Occipital lobe (tissue), 2 donors: Measurements from ENCODE around the gene ATG101. TPM values are rescaled to one million over a fixed set of nuclear protein-coding genes. Genes with fewer than 3 reads are reported as not detected.
A peak's percentile ranks its signal among the peaks of the same experiment; 100 is the strongest.

Experiments used
- DNase-seq: peaks from one replicate; lab custom pipeline; 2025; lab: John Stamatoyannopoulos, UW
- total RNA-seq: library from RNA; depleted of rRNA; stranded (reverse); fragments of >200 nt; gene quantifications from one replicate; pipeline ENCODE4 v1.2.3, GENCODE V29; 2014

ATG101 gene
- total RNA-seq, 1 donor from 2014 or later, result 19.5 TPM

- DNase-seq, result no peak
Measured at GRCh38 chr12:52079576-52080402, 10.0 kb downstream of the ATG101 start, which contains the start of gene SMIM41. Gene SMIM41, plus strand, starts transcription at chr12:52079704. Its CDS starts 76 bp downstream, at chr12:52079780.

GRCh38 chr12:52080403-52081251 lies 10.8 kb downstream of the ATG101 start:
- DNase-seq, result no peak

DNA sequence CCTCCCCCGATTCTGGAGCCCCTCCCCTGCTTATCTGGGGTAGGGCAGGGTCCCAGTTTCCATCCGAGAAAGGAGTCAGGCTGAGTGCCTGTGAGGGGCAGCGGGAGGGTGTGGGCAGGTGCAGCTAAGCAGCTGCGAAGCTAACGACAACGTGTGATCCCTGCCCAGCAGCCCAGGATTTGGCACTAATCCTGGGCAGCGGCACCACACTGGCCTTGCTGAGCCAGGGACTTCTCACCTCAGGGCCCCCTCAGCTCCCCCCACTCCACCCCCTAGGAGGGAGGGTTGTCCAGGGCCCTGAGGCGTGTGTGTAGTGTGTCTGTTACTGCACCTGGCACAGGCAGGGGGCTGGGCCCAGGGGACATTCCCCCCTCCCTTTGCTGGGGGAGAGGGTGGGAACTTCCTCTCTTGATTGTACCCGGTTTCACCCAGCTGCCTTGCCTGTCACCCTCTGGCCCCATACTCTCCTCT lies 11.5 kb downstream of the ATG101 start:
- no peak for DNase-seq

GRCh38 chr12:52082026-52082668 lies 12.4 kb downstream of the ATG101 start:
- no peak for DNase-seq

GRCh38 chr12:52082669-52082987 lies 12.8 kb downstream of the ATG101 start:
- no peak for DNase-seq

- DNase-seq, result no peak
Measured at GRCh38 chr12:52082988-52083637, 13.3 kb downstream of the ATG101 start.

GRCh38 chr12:52083638-52083996 lies 13.8 kb downstream of the ATG101 start:
- DNase-seq, result no peak

- no peak for DNase-seq
Measured at GRCh38 chr12:52084491-52085231, 14.9 kb downstream of the ATG101 start.

- no peak for DNase-seq
Measured at GRCh38 chr12:52085682-52086180, 16.0 kb downstream of the ATG101 start.

DNA sequence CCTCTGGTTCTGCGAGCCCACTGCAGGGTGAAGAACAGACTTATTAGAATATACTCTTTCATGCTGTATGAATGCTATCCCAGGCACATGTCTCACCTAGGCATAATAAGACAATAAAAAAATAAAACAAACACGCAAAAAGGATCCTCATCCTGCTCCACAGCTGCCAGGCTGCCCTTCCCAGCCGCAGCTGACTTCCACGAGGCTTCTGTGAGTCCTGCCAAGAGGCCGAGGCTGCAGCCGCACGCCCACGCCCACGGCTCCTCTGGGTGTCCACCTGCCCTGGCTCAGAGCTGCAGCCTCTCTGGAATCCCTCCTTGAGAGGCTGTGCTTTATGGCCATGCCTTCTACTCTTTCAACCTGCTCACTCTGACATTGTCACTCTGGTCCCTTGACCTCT lies 16.6 kb downstream of the ATG101 start:
- no peak for DNase-seq

- DNase-seq, result peak; percentile 57
Measured at GRCh38 chr12:52086944-52087835, 17.4 kb downstream of the ATG101 start.

GRCh38 chr12:52087961-52088820 lies 18.4 kb downstream of the ATG101 start:
- peak; percentile 42 for DNase-seq

DNA sequence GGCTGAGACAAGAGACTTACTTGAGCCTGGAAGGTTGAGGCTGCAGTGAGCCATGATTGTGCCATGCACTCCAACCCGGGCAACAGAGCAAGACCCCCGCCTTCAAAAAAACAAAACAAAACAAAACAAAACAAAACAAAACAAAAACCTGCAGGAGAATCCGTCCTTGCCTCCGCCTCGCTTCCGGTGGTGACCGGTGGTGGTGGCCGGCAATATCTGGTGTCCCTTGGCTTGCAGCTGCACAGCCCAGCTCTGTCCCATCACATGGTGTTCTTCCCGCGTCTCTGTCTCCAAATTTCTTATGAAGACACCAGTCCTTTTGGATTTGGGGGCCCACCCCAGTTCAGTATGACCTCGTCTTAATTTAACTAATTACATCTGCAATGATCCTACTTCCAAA lies 19.7 kb downstream of the ATG101 start:
- no peak for DNase-seq

DNA sequence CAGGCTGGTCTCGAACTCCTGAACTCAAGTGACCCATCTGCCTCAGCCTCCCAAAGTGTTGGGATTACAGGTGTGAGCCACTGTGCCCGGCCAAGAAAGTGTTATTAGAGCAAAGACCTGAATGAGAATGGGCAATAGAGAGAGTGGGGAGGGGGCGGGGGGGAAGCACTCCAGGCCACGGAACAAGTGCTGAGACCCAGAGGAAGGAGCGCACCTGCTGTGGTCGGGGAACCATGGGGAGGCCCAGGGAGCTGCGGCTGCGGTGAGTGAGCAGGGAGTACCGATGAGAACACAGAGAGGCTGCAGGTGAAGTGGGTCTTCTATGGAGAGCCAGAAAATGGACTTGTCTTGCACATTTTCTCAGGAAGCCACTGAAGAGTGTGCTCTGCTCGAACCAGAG lies 20.5 kb downstream of the ATG101 start:
- DNase-seq, result no peak

GRCh38 chr12:52091061-52091460 lies 21.3 kb downstream of the ATG101 start:
- no peak for DNase-seq

DNA sequence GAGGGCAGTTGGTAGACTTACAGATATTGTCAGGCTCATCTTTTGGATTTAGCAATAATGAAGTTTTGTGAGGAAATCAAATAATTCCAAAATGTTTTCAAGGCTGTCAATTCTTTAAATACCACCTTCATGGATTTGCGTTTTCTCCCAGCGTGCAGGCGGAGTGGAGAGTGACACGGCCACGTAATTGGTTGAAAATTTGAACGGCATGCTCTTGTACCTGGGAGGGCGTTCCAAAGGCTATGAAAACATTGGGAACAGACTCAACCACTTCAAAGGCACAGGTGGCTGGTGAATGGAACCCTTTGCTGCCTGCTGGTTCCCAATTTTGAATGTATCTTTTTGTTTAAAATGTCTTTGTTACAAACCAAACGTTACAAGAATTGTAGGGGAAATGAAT lies 22.1 kb downstream of the ATG101 start:
- DNase-seq, result no peak

DNA sequence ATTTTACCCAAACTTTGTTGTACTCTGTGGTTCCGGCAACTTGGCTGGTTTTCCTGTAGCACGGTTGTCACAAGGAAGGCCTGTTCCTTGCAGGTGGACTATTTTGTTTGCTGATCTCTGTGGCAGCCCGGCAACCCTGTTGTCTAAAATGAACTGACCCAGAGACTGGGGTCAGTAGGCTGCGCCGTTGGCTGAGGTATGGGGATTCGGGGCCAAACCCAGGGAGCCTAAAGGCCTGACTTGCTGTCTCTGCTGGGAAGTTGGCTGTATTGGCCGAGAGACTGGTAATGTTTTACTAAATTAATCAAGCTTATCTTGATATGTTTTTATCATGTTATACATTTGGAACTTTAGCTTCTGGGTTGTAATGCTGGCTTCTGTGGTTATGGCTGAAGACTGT lies 23.6 kb downstream of the ATG101 start:
- no peak for DNase-seq

DNA sequence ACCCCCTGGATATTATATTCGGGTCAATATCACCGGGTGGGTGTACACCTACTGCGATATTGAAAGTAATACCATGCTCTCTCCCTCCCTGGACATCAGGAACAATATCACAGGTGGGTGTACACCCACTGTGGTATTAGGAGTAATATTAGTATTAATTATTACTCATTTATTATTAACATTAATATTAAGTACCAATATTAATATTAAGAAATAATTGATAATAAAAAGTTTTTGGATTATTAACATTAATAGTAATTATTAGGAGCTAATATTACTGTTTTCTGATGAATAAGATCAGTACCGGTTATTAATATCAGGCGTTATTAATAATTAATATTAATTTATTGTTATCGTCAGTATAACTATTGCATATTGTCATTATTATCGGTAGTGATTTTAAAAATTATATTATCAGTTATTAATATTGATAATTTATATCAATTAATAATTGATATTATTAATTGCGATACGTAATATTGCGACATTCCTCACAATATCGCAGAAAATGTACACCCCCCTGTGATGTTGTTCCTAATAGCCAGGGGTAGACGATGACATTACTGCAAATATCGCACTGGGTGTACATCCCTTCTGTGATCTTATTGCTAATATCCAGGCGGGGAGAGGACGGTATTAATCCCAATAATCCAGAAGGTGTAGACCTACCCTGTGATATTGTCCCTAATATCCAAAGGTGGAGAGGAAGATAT lies 26.7 kb downstream of the ATG101 start:
- no peak for DNase-seq
